ENCODE data around the gene SEC62. TPM values are rescaled to one million over a fixed set of nuclear protein-coding genes. Genes with fewer than 3 reads are reported as not detected.

Gene SEC62
- polyA plus RNA-seq, 1 experiment: 45.7 TPM

DNA sequence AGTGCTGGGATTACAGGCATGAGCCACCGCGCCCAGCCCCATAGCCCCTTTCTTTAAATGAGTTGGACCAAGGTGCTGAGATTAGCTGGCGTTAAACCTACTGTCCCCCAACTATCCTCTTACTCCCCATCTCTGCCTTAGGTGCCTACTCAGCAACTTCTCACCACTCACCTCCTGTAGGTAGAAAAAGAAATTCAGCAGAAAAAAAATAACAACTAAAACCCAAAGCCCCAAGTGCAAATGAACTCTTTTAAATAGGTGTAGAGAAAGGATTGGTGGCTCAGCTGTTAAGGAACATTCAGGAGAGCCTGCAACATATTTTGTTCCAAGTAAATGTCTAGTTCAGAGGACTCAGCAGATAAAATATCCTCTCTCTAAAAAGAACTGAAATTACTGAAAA is 35.8 kb upstream of the SEC62 start:
- ChIA-PET CTCF (no interaction called here), POLR2A (no interaction called here)
- Histone ChIP-seq H3K36me3 (ENCODE audit: control insufficient read depth, insufficient read depth, low read length) (no peaks in the 10 kb centered on the region), H3K27me3 (ENCODE audit: control insufficient read depth, insufficient read depth, low read length) (0 out of 2 replicates have a peak, but pooled peaks cover 2% of the 10 kb centered on the region), H3K4me3 (ENCODE audit: low read depth, low read length) (no peak overlapping the region)
- no peak for DNase-seq (ENCODE audit: low read depth)
- TF ChIP-seq CTCF (IDR thresholded peaks at IDR 0.05; ENCODE audit: insufficient read depth, low read depth, low read length): no peak

GRCh38 chr3:169931747-169932520 is 34.7 kb upstream of the SEC62 start:
- 0 out of 2 replicates have a peak, but pooled peaks cover 2% of the 10 kb centered on the region for H3K27me3 ChIP-seq (ENCODE audit: control insufficient read depth, insufficient read depth, low read length)
- H3K4me3 ChIP-seq (ENCODE audit: low read depth, low read length): no peak overlapping the region
- ChIA-PET POLR2A (no interaction called here), CTCF (no interaction called here)
- no peak for DNase-seq (ENCODE audit: low read depth)
- H3K36me3 ChIP-seq (ENCODE audit: control insufficient read depth, insufficient read depth, low read length): no peaks in the 10 kb centered on the region
- TF ChIP-seq CTCF (IDR thresholded peaks at IDR 0.05; ENCODE audit: insufficient read depth, low read depth, low read length): no peak

DNA sequence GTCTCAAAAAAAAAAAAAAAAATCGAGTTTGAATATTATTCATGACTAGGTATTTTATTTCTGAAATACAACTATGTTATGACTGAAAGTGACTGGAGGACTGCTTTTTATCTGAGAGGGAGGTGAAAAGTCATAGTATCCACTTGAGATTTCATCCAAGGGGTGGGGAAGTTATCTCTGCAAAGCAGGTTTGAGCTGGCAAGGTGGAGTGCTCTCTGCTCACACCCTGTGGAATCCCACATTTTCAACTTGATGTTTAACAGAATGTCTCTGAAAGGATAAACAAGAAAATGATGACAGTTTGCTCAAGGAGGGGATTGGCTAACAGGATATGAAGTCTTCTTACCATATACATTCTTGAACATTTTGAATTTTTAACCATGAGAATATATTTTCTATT is 27.3 kb upstream of the SEC62 start:
- DNase-seq (ENCODE audit: low read depth): no peak
- Histone ChIP-seq H3K36me3 (ENCODE audit: control insufficient read depth, insufficient read depth, low read length) (no peaks in the 10 kb centered on the region), H3K4me3 (ENCODE audit: low read depth, low read length) (no peak overlapping the region), H3K27me3 (ENCODE audit: control insufficient read depth, insufficient read depth, low read length) (peaks cover 4% of the 10 kb centered on the region)
- CTCF ChIA-PET: no interaction called here
- POLR2A ChIA-PET: no interaction called here
- TF ChIP-seq CTCF (IDR thresholded peaks at IDR 0.05; ENCODE audit: insufficient read depth, low read depth, low read length): no peak

DNA sequence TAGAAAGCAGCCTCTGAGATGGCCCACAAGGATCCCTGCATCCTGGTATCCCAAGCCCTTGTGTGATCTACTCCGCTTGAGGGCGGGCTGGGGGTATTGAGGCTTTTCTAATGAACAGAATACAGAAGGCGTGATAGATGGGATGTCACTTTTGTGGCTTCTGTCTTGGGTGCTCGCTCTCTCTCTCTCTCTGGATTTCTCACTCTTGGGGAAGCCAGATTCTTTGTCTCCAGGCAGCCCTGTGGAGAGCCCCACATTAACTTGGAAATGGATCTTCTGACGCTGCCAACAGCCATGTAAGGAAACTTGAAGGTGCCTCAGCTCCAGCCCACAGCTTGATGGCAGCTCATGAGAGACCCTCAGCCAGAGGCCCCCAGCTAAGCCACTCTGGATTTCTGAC is 26.9 kb upstream of the SEC62 start:
- CTCF ChIA-PET: no interaction called here
- Histone ChIP-seq H3K36me3 (ENCODE audit: control insufficient read depth, insufficient read depth, low read length) (no peaks in the 10 kb centered on the region), H3K4me3 (ENCODE audit: low read depth, low read length) (no peak overlapping the region), H3K27me3 (ENCODE audit: control insufficient read depth, insufficient read depth, low read length) (peaks cover 2% of the 10 kb centered on the region)
- no peak for DNase-seq (ENCODE audit: low read depth)
- TF ChIP-seq CTCF (IDR thresholded peaks at IDR 0.05; ENCODE audit: insufficient read depth, low read depth, low read length): no peak
- POLR2A ChIA-PET: no interaction called here

GRCh38 chr3:169940470-169941181 is 26.0 kb upstream of the SEC62 start:
- no peaks in the 10 kb centered on the region for H3K36me3 ChIP-seq (ENCODE audit: control insufficient read depth, insufficient read depth, low read length)
- POLR2A ChIA-PET: no interaction called here
- TF ChIP-seq CTCF (IDR thresholded peaks at IDR 0.05; ENCODE audit: insufficient read depth, low read depth, low read length): no peak
- no peak for DNase-seq (ENCODE audit: low read depth)
- peaks cover 2% of the 10 kb centered on the region for H3K27me3 ChIP-seq (ENCODE audit: control insufficient read depth, insufficient read depth, low read length)
- CTCF ChIA-PET: no interaction called here
- H3K4me3 ChIP-seq (ENCODE audit: low read depth, low read length): no peak overlapping the region

All from BJ (cell line).